ENCODE measurements around the gene TAMM41.
"Not testable (repeated sequence)": the region's sequence is repeated elsewhere in the genome, so short reads cannot be mapped to it uniquely, and the experiment has no call there.

Gene TAMM41

DNA sequence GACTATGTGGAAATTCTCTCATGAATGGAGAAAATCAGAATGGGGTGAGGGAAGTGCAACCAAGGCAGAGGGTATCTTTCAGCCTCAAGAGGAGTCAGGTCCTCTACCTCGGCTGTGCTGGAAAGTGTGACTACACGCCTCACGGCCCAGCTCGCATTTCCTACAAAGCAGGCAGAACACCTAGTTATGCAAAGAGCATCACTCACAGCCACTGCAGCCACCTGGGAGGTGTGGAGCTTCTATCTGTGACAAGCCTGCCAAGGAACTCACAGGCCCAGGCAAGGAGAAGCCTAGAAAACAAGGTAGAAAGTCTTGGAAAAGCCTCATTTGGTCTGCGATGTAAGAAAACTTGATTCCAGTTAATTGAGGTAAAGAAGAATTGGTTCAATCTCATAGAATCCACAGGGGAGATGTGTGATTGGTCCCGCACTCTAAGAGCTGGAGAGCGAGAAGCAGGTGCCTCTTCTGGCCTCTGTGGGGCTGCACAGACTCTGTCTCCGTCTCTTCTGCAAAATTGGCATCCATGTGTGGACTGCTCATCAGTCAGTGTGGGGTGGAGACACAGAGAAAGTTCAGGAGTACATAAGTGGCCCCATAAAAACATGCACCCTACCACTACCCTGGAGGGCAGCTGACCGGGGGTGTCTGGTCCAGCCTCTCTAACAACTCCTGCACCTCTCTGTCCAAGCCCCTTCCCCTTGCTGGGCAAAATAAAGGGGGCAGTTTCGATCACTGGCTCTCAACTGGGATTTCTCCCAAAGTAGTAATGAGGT, 76.8 kb downstream of the TAMM41 start:
- DNase-seq (ENCODE audit: low read depth in 2 of 2), result no peak

DNA sequence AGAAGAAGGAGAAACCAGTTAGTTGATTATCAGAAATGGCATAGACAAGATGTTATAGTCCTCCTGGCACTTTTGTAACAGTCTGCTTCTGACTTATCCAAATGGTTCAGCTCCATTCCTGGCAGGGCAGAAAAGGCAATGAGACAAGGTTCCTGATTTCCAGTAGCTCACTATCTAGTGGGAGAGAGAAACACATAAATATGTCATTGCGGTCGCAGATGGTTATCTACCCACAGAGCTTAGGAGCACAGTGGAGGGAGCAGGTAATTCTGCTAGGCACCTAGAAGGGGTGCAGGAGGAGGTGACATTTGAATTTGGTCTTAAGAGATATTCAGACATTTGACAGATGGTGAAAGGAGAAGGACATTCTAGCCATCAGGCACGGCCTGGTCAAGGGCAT, 78.1 kb downstream of the TAMM41 start:
- no peak for DNase-seq (ENCODE audit: low read depth in 2 of 2)

DNA sequence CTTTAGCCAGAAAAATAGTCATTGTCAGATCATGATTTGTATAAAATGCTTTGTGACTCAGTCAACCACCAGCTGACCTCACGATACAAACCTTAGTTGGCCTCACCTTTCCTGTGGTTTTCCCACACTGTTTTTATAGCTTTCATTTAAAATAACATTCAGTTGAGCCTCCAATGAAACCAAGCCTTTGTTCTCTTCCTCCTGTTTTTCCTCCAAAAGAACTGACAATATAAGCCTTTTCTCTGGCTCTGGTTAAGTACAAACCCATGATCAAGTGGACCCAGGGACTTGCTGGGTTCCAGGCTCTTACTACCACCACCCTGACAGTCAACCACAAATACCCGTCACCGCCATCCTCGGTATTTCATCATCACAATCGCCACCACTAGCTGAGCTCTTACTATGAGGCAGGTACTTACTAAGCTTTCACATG, 81.7 kb downstream of the TAMM41 start:
- DNase-seq (ENCODE audit: low read depth in 2 of 2), result no peak

DNA sequence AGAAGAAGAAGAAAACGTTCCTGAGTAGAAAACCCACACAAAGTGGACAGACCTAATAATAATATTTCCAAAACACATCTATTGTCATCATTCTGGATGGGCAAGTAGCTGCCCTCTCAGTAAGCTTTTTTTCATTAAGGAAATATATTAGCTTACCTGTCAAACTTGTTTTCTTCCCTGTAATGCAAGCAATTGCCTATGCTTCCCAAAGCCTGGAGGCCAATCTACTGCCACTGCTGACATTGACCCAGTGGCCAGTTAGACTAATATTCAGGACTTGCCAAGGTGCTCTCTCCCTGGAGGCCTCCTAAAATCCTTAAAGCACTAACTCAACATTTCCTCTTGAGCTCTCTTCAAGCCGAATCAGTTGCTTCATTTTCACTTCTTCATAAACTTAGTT, 86.7 kb downstream of the TAMM41 start:
- DNase-seq (ENCODE audit: low read depth in 2 of 2), result no peak

DNA sequence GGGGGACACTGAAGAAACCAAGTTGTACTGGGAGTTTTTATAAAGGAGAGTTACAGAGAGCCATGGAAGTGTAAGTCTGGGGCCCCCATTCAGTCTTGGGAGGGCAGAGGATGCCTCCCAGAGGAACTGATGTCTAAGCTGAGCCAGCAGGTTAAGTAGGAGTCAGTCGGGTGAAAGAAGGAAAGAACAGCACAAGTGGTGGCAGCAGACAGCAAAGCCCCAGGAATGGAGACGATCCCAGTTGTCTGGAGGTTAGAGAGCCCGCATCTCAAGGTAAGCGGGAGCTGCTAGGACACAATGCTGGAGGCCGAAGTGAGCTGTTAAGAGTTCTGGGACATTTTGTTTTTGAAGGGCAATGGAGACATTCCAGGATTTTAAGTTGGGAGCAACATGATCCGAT, 88.8 kb downstream of the TAMM41 start:
- DNase-seq (ENCODE audit: low read depth in 2 of 2), result no peak

DNA sequence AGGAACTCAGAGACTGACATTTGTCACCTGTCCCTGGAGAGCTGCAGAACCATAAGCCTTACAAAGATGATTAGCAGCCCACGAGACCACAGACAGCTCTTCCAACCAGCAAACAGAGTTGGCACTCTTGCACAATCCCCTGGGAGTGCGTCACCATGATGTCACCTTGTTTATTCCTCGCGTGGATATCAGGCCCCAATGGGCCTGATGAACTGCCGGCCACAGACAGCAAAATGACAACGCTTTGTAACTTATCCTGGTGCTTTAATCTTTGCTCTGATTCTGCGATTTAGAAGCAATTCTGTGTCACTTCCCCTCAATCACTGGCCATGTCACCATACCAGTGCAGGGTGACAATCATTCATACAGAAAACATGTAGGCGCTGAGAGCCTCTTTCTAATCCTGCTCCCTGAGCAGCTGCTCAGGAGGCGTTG, 89.2 kb downstream of the TAMM41 start:
- no peak for DNase-seq (ENCODE audit: low read depth in 2 of 2)

DNA sequence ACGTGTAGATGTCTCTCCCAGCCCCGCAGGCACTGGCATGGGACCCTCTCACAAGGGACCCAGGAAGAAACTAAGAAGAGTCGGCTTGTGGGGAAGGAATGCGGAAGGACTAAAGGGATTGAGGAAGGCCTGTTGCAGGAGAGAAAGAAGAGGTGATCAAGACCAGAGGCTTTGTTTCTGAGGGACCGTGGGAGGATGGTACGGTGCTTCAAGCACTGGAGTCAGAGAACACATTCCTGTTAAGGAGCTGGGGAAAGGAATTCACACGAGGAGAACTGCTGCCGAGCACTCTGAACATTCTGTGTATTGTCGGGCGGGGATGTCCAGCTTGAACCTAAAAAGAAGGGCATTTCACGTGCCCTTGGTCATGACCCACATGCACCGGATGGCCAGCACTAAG, 91.4 kb downstream of the TAMM41 start:
- DNase-seq (ENCODE audit: low read depth in 2 of 2), result no peak

DNA sequence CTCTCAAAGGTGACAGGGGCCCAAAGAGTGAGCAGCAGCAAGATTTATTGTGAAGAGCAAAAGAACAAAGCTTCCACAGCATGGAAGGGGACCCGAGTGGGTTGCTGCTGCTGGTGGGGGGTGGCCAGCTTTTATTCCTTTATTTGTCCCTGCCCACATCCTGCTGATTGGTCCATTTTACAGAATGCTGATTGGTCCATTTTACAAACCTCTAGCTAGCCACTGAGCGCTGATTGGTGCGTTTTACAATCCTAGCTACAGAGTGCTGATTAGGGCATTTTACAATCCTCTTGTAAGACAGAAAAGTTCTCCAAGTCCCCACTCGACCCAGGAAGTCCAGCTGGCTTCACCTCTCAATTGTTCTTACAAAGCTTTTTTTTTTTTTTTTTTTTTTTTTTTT, 94.4 kb downstream of the TAMM41 start:
- not testable (repeated sequence) for DNase-seq (ENCODE audit: low read depth in 2 of 2)

DNA sequence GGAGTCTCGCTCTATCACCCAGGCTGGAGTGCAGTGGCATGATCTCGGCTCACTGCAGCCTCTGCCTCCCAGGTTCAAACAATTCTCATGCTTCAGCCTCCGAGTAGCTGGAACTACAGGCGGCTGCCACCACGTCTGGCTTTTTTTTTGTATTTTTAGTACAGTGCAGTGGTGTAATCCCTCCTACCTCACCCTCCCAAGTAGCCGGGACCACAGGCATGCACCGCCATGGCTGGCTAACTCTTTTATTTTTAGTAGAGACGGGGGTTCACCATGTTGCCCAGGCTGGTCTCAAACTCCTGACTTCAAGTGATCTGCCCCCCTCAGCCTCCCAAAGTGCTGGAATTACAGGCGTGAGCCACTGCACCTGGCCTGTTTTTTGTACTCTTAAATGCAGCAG, 98.4 kb downstream of the TAMM41 start:
- DNase-seq (ENCODE audit: low read depth in 2 of 2), result not testable (repeated sequence)
